Measurements from ENCODE around the gene TRMT61A.

Gene TRMT61A

GRCh38 chr14:103528587-103529382 lies at the start of gene TRMT61A:
TSS of gene TRMT61A (plus strand) at chr14:103529196. CDS start at chr14:103529979, 783 bp downstream.
- CTCF ChIA-PET, result interaction anchor here (0.6 to 4.2 kb wide), 4 partner anchors 10 to 48 kb away, joined by 3 to 20 read pairs (median 4); no protein-coding TSS in a partner anchor
- H3K36me3 Mint-ChIP-seq, result peaks cover 4% of the 10 kb centered on the region
- H3K27ac Mint-ChIP-seq, result peak within 1 kb of the TSS; percentile 95
- H3K4me3 Mint-ChIP-seq, result peak within 1 kb of the TSS; percentile 88
- H3K27me3 Mint-ChIP-seq, result peaks cover 42% of the 10 kb centered on the region
- no peaks in the 10 kb centered on the region for H3K9me3 Mint-ChIP-seq
- DNase-seq, result peak; percentile 81
- H3K4me1 Mint-ChIP-seq, result peaks cover 37% of the 10 kb centered on the region

GRCh38 chr14:103480595-103480994 lies 48.4 kb upstream of the TRMT61A start:
- Mint-ChIP-seq H3K4me3 (no peak overlapping the region), H3K36me3 (peaks cover 34% of the 10 kb centered on the region), H3K9me3 (no peaks in the 10 kb centered on the region), H3K4me1 (peaks cover 15% of the 10 kb centered on the region), H3K27me3 (no peaks in the 10 kb centered on the region), H3K27ac (peak overlapping the region; percentile 19)
- DNase-seq, result no peak
- CTCF ChIA-PET, result interaction anchor here (0.7 kb wide), 1 partner anchor 48 kb away, joined by 3 read pairs; no protein-coding TSS in a partner anchor

GRCh38 chr14:103483600-103483999 lies 45.4 kb upstream of the TRMT61A start:
- DNase-seq, result no peak
- H3K27ac Mint-ChIP-seq, result no peak overlapping the region
- H3K9me3 Mint-ChIP-seq, result no peaks in the 10 kb centered on the region
- H3K4me1 Mint-ChIP-seq, result peaks cover 12% of the 10 kb centered on the region
- no peaks in the 10 kb centered on the region for H3K27me3 Mint-ChIP-seq
- CTCF ChIA-PET, result no interaction called here
- H3K36me3 Mint-ChIP-seq, result peaks cover 37% of the 10 kb centered on the region
- H3K4me3 Mint-ChIP-seq, result no peak overlapping the region

- Mint-ChIP-seq H3K9me3 (no peaks in the 10 kb centered on the region), H3K4me1 (peaks cover 7% of the 10 kb centered on the region), H3K36me3 (peaks cover 39% of the 10 kb centered on the region), H3K27me3 (no peaks in the 10 kb centered on the region), H3K27ac (no peak overlapping the region), H3K4me3 (no peak overlapping the region)
- CTCF ChIA-PET, result interaction anchor here (1.5 kb wide), 1 partner anchor 15 kb away, joined by 3 read pairs; no protein-coding TSS in a partner anchor
- no peak for DNase-seq
Observed at GRCh38 chr14:103485504-103485903, 43.5 kb upstream of the TRMT61A start.

GRCh38 chr14:103488071-103488470 lies 40.9 kb upstream of the TRMT61A start:
- Mint-ChIP-seq H3K4me3 (no peak overlapping the region), H3K9me3 (no peaks in the 10 kb centered on the region), H3K27ac (no peak overlapping the region), H3K4me1 (no peaks in the 10 kb centered on the region), H3K27me3 (no peaks in the 10 kb centered on the region), H3K36me3 (peaks cover 29% of the 10 kb centered on the region)
- no peak for DNase-seq
- CTCF ChIA-PET, result interaction anchor here (2.0 kb wide), 1 partner anchor 11 kb away, joined by 5 read pairs; no protein-coding TSS in a partner anchor

- Mint-ChIP-seq H3K4me3 (no peak overlapping the region), H3K36me3 (peaks cover 23% of the 10 kb centered on the region), H3K27ac (no peak overlapping the region), H3K9me3 (no peaks in the 10 kb centered on the region), H3K27me3 (no peaks in the 10 kb centered on the region), H3K4me1 (no peaks in the 10 kb centered on the region)
- DNase-seq, result no peak
- CTCF ChIA-PET, result interaction anchor here (1.0 kb wide), 1 partner anchor 10 kb away, joined by 3 read pairs; no protein-coding TSS in a partner anchor
Observed at GRCh38 chr14:103488960-103489359, 40.0 kb upstream of the TRMT61A start.

- H3K9me3 Mint-ChIP-seq, result no peaks in the 10 kb centered on the region
- DNase-seq, result no peak
- H3K27me3 Mint-ChIP-seq, result no peaks in the 10 kb centered on the region
- H3K4me1 Mint-ChIP-seq, result no peaks in the 10 kb centered on the region
- no peak overlapping the region for H3K27ac Mint-ChIP-seq
- CTCF ChIA-PET, result interaction anchor here (1.0 to 1.9 kb wide), 2 partner anchors 10 to 99 kb away, joined by 3 to 4 read pairs; no protein-coding TSS in a partner anchor
- no peak overlapping the region for H3K4me3 Mint-ChIP-seq
- H3K36me3 Mint-ChIP-seq, result peaks cover 23% of the 10 kb centered on the region
Observed at GRCh38 chr14:103489621-103490020, 39.4 kb upstream of the TRMT61A start.

GRCh38 chr14:103491691-103492090 lies 37.3 kb upstream of the TRMT61A start:
- H3K4me1 Mint-ChIP-seq, result no peaks in the 10 kb centered on the region
- no peaks in the 10 kb centered on the region for H3K9me3 Mint-ChIP-seq
- no peak for DNase-seq
- no peaks in the 10 kb centered on the region for H3K27me3 Mint-ChIP-seq
- peaks cover 26% of the 10 kb centered on the region for H3K36me3 Mint-ChIP-seq
- H3K27ac Mint-ChIP-seq, result no peak overlapping the region
- CTCF ChIA-PET, result interaction anchor here (0.6 to 0.7 kb wide), 2 partner anchors 9 to 27 kb away, joined by 3 read pairs; no protein-coding TSS in a partner anchor
- no peak overlapping the region for H3K4me3 Mint-ChIP-seq

- CTCF ChIA-PET, result interaction anchor here (0.6 to 0.7 kb wide), 2 partner anchors 8 to 26 kb away, joined by 3 read pairs; no protein-coding TSS in a partner anchor
- Mint-ChIP-seq H3K9me3 (no peaks in the 10 kb centered on the region), H3K36me3 (peaks cover 28% of the 10 kb centered on the region), H3K27me3 (no peaks in the 10 kb centered on the region), H3K4me3 (no peak overlapping the region), H3K4me1 (no peaks in the 10 kb centered on the region), H3K27ac (no peak overlapping the region)
- DNase-seq, result no peak
Observed at GRCh38 chr14:103492156-103492925, 36.7 kb upstream of the TRMT61A start.

- peaks cover 7% of the 10 kb centered on the region for H3K4me1 Mint-ChIP-seq
- H3K4me3 Mint-ChIP-seq, result no peak overlapping the region
- DNase-seq, result no peak
- no peak overlapping the region for H3K27ac Mint-ChIP-seq
- peaks cover 23% of the 10 kb centered on the region for H3K36me3 Mint-ChIP-seq
- H3K9me3 Mint-ChIP-seq, result no peaks in the 10 kb centered on the region
- CTCF ChIA-PET, result interaction anchor here (0.8 kb wide), 1 partner anchor 23 kb away, joined by 4 read pairs; no protein-coding TSS in a partner anchor
- H3K27me3 Mint-ChIP-seq, result no peaks in the 10 kb centered on the region
Observed at GRCh38 chr14:103495854-103496253, 33.1 kb upstream of the TRMT61A start.

GRCh38 chr14:103496776-103497175 lies 32.2 kb upstream of the TRMT61A start:
- CTCF ChIA-PET, result no interaction called here
- Mint-ChIP-seq H3K27me3 (no peaks in the 10 kb centered on the region), H3K36me3 (peaks cover 29% of the 10 kb centered on the region)

GRCh38 chr14:103499709-103500108 lies 29.3 kb upstream of the TRMT61A start:
- Mint-ChIP-seq H3K4me1 (peaks cover 7% of the 10 kb centered on the region), H3K4me3 (no peak overlapping the region), H3K9me3 (no peaks in the 10 kb centered on the region), H3K27me3 (no peaks in the 10 kb centered on the region), H3K36me3 (peaks cover 42% of the 10 kb centered on the region), H3K27ac (no peak overlapping the region)
- CTCF ChIA-PET, result interaction anchor here (0.6 to 2.0 kb wide), 16 partner anchors 9 to 108 kb away, joined by 3 to 7 read pairs (median 4); no protein-coding TSS in a partner anchor
- DNase-seq, result no peak

More at GRCh38 chr14:103496776-103497175, 32.2 kb upstream of the TRMT61A start:
- H3K4me3 Mint-ChIP-seq, result no peak overlapping the region
- H3K9me3 Mint-ChIP-seq, result no peaks in the 10 kb centered on the region
- no peak overlapping the region for H3K27ac Mint-ChIP-seq
- no peak for DNase-seq
- peaks cover 7% of the 10 kb centered on the region for H3K4me1 Mint-ChIP-seq

- CTCF ChIA-PET, result interaction anchor here (0.8 to 2.0 kb wide), 13 partner anchors 9 to 109 kb away, joined by 3 to 7 read pairs (median 3); no protein-coding TSS in a partner anchor
- H3K36me3 Mint-ChIP-seq, result peaks cover 44% of the 10 kb centered on the region
- H3K27me3 Mint-ChIP-seq, result no peaks in the 10 kb centered on the region
- H3K27ac Mint-ChIP-seq, result peak overlapping the region; percentile 49
- H3K4me3 Mint-ChIP-seq, result no peak overlapping the region
- peak; percentile 85 for DNase-seq
- peaks cover 7% of the 10 kb centered on the region for H3K4me1 Mint-ChIP-seq
- no peaks in the 10 kb centered on the region for H3K9me3 Mint-ChIP-seq
Observed at GRCh38 chr14:103500148-103500990, 28.6 kb upstream of the TRMT61A start.
